GM21737 (cell line): Measurements from ENCODE around the gene GNAZ.

Experiments
- ATAC-seq: cut with Tn5 transposase; IDR thresholded peaks from one replicate; pipeline ENCODE4 v1.9.1; 2021; ENCODE audit warnings: mild to moderate bottlenecking, moderate library complexity; ENCODE audit not compliant: unreplicated experiment

GNAZ gene

DNA sequence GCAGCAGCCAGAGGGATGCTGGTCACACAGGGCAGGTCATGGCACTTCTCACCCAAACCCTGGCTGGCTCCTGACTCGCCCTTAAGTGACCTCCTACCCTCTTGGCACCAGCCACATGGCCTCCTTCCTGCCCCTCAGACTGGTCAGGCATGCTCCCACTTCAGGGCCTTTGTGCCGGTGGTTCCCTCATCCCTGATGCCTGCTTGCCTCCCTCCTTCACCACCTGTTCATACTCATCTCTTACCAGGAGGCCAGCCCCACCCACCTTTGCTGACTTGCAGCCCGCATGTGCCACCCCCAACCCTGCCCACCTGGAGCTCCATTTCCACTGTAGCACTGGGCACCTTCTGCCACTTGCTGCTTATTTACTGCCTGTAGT lies 20.1 kb downstream of the GNAZ start:
- ATAC-seq = no peak

DNA sequence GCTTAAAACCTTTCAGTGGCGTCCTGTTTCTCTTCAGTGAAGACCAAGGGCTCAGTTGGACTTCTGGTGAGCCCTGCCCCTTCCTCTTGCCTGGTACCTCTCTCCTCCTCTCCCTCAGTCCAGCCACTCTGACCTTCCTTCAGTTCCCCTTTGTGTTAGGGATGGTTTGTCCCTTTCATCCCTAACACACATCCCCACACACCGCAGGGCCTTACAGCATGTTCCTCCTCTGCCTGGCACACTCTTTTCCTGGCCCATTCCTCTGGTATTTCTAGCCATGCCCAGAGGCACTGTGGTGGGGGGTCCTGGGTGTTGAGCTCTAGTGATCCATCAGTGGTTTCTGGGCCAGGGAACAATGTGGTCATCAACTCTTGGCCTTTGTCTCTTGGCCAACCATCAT lies 21.4 kb downstream of the GNAZ start:
- ATAC-seq = no peak

- ATAC-seq = no peak
These were observed 22.1 kb downstream of the GNAZ start for GRCh38 chr22:23092217-23092955.

DNA sequence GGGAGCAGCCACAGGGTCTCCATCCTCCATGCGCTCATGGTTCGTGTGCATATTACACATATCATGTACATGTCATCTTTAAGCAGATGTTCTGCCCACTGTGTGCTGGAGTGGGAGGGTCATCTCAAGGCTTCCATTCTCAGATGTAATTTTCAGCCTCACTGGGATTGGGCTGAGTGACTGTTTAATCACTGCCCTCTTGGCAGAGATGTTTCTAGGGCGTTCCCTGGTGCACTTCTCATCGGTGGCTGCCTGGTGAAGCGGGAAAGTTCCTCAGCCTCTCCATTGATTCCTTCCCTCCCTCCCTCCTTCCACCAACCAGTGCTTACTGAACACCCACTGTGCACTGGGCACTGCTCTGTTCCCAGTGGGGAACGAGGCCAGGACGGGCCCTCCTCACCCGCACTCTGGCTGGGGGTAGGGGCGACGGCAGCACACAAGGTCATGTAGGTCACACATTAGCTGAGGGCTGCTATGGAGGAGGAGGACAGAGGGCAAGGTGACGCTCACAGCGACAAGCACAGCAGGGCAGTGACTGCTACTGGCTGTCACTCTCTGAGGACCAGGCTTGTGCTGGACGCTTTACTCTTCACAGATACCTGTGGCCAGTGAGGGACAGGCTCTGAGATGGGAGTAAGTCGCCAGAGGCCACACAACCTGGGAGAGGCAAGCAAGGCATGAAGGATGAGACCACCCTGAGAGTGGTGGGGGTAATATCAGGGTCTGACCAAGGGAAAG lies 22.9 kb downstream of the GNAZ start:
- ATAC-seq = no peak

DNA sequence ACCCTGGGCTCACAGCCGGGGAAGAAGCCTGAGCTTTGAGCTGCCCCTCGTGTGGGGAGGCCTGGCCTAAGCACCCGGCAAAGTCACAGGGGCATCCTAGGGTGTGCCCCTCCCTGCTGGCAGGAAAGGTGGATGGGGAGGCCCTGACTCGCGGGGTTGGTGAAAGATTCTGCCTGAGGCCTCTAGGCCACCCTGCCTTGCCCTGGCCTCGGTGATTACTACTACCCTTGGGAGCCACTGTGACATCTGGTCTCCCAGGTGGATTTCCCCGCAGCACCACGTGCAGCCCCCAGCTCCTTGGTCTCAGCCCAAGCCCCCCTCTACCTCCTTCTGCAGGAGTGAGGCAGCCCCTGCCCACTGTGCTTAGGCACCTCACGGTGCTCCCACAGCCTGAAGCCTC lies 23.9 kb downstream of the GNAZ start:
- ATAC-seq = no peak

- no peak for ATAC-seq
These were observed 24.7 kb downstream of the GNAZ start for GRCh38 chr22:23094695-23095681.

DNA sequence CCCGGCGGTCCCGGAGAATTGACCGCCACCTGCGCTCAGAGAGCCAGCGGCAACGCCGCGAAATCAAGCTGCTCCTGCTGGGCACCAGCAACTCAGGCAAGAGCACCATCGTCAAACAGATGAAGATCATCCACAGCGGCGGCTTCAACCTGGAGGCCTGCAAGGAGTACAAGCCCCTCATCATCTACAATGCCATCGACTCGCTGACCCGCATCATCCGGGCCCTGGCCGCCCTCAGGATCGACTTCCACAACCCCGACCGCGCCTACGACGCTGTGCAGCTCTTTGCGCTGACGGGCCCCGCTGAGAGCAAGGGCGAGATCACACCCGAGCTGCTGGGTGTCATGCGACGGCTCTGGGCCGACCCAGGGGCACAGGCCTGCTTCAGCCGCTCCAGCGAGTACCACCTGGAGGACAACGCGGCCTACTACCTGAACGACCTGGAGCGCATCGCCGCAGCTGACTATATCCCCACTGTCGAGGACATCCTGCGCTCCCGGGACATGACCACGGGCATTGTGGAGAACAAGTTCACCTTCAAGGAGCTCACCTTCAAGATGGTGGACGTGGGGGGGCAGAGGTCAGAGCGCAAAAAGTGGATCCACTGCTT lies 25.5 kb downstream of the GNAZ start:
- ATAC-seq = no peak

DNA sequence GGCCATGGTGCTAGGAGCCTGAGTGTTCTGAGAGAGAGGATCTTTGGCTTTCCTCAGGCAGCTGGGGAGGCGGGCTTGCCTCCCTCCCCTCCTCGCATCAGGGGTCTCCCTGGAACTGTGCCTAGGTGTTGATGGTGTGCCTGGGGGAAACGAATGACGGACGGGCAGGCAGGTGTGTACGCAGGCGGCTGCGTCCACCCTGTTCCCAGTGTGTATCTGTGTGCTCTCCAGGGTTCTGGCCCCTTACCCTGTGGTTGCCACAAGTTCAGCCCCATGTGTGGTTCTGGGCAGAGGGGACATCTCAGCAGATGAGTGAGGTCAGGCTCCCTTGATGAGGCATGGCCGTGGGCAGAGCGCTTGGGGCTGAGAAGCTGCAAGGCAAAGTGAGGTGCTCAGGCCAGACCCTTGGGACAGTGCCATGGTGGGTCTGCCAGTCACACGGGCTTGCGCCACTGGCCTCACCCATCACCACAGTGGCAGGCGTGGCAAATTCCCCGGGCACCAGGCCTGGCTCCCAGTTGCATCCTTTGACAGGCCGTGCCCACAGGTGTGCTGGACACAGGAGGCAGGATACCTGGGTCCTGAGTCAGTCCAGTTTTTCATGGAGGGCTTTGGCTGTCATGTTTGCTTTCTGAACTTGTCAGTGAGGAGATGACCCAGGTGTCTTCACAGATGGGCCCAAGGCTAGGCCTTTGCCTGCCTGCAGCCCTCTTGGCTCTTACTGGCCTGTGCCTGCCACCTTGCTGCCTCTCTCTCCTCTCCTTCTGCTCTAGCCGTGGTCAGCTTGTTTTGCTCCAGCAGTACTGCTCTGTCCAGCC lies 27.3 kb downstream of the GNAZ start:
- no peak for ATAC-seq

DNA sequence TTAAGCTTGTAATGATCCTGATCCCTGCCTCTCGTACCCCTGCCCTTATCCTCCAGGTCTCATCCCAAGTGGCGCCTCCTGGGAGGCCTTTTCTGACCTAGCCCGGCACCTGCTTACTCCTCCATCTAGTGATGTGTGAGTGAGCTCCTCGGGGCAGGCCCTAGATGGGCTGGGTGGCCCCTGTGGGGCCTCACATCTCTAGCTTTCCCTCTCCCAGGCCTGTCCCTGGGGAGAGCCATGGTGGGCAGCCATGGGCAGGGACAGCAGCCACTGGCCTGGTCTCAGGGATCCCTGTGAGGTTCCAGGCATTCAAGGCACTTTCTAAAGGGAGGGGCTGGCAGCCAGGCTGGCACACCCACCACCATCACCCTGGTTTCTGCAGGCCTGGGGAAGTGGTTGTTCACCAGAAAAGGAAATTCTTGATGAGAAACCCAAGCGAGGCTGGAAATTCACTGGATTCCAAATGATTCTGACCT lies 27.9 kb downstream of the GNAZ start:
- ATAC-seq = no peak

GRCh38 chr22:23098718-23099530 lies 28.6 kb downstream of the GNAZ start:
- no peak for ATAC-seq

- no peak for ATAC-seq
These were observed 29.1 kb downstream of the GNAZ start for GRCh38 chr22:23099531-23099804.

DNA sequence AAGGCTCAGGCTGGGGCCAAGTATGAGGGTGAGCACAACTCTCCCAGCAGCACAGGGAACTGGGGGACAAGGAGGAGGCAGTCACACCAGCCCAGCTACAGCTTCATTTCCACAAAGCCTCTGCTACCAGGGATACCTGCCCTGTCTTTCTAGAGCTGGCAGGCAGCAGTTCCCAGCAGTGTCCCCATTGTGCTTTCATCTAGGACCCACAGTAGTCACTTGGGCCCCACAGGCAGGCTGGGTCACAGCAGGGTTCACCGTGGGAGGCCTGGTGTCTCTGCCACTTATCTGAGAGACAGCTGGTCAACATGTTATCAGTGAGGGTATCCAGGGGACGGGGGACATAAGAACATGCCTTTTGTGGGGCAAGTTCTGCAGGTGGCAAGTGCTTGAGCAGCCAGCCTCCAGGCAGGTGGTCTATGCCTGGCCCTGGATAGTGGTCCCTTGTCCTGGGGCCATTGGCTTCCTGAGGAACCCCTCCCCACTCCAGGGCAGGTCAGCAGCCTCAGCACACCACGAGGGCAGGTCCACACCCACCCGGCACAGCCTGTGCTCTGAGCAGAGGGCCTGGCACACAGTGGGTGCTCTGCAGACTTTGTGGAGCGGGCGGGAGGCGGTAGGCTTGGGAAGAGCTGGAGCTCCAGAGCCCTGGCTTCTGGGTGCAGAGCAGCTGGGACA lies 29.9 kb downstream of the GNAZ start:
- ATAC-seq = no peak

- no peak for ATAC-seq
These were observed 31.2 kb downstream of the GNAZ start for GRCh38 chr22:23101524-23101923.

- ATAC-seq = no peak
These were observed 31.8 kb downstream of the GNAZ start for GRCh38 chr22:23102002-23102655.

DNA sequence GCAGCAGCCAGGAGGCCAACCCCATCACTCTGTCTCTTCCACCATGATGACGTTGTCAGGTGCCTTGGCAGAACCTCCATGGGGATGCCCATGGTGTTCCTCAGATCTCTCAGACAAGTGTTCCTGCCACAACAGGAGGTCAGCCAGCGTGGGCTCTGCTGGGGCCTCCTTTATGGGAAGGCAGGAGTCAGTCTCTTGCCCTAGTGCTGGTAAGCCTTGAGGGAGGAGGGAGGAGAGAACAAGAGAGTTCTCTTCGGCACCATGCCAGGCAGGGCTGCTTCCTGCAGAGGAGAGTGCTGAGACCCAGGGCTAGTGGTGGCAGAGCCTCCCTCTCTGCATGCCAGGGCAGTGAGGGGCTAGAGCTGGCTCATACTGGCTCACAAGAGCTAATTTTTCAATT lies 32.5 kb downstream of the GNAZ start:
- no peak for ATAC-seq

GRCh38 chr22:23103199-23103954 lies 33.1 kb downstream of the GNAZ start:
- ATAC-seq = no peak

- ATAC-seq = no peak
These were observed 34.1 kb downstream of the GNAZ start for GRCh38 chr22:23104187-23104971.
